Endothelial cell (in vitro differentiated cells): Measurements from ENCODE around the gene SAP30L. TPM values are rescaled to one million over a fixed set of nuclear protein-coding genes. Genes with fewer than 3 reads are reported as not detected.

Source experiments
- DNase-seq: peaks from one replicate; pipeline ENCODE4 v3.0.0; 2021; ENCODE audit warnings: low spot score
- H3K27ac Mint-ChIP-seq: one replicate; pipeline ENCODE4 v1.8.0; 2021; ENCODE audit warnings: mixed read lengths, inconsistent platforms; ENCODE audit not compliant: unreplicated experiment
- H3K27me3 Mint-ChIP-seq: one replicate; pipeline ENCODE4 v1.8.0; 2021; ENCODE audit warnings: mild to moderate bottlenecking, moderate library complexity, mixed read lengths, inconsistent platforms; ENCODE audit not compliant: unreplicated experiment
- H3K36me3 Mint-ChIP-seq: one replicate; pipeline ENCODE4 v1.8.0; 2021; ENCODE audit warnings: mild to moderate bottlenecking, low read depth, mixed read lengths, inconsistent platforms; ENCODE audit not compliant: unreplicated experiment
- H3K4me1 Mint-ChIP-seq: one replicate; pipeline ENCODE4 v1.8.0; 2021; ENCODE audit warnings: mild to moderate bottlenecking, mixed read lengths, inconsistent platforms; ENCODE audit not compliant: unreplicated experiment
- H3K4me3 Mint-ChIP-seq: one replicate; pipeline ENCODE4 v1.8.0; 2021; ENCODE audit warnings: mild to moderate bottlenecking, mixed read lengths, inconsistent platforms; ENCODE audit not compliant: unreplicated experiment
- H3K9me3 Mint-ChIP-seq: one replicate; pipeline ENCODE4 v1.8.0; 2021; ENCODE audit warnings: mixed read lengths, inconsistent platforms; ENCODE audit not compliant: unreplicated experiment
- total RNA-seq: library from RNA; stranded (reverse); fragmentation: NEBNext Ultra II Directional; extraction: Animal tissue kit (Norgen Biotek cat#: 25700); gene quantifications from one replicate; pipeline ENCODE4 v1.2.1, GENCODE V29; 2021; ENCODE audit not compliant: unreplicated experiment
- TF ChIP-seq, protein P1 (sequence below): fragments of 200-600 bp; sonication (generic); IDR thresholded peaks from one replicate; pipeline ENCODE4 v1.5.0; 2021; ENCODE audit warnings: antibody characterized with exemption; ENCODE audit not compliant: unreplicated experiment

The SAP30L gene
- total RNA-seq, 1 donor from 2014 or later, result 40.8 TPM

DNA sequence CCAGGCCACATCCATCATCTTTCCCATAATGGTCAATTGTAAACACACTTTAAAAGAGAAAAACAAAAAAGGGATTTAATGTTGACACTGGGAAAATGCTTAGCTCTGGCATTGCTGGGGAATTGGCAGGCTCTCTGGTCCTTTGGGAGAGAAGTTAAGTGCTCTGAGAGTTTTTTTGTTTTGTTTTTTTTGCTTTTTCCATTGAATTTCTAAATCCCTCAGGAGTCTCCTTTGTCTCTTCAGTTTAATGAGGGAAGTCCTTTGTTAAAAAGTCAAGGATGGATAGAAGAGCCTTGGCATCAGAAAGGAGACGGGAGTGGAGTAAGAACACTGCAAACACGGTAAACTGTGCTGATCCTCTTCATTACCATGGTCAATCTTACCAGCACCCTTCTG lies 39.3 kb downstream of the SAP30L start:
- peaks cover 20% of the 10 kb centered on the region for H3K4me1 Mint-ChIP-seq
- peaks cover 26% of the 10 kb centered on the region for H3K27me3 Mint-ChIP-seq
- no peak for DNase-seq
- H3K4me3 Mint-ChIP-seq, result no peak overlapping the region
- H3K9me3 Mint-ChIP-seq, result no peaks in the 10 kb centered on the region
- no peaks in the 10 kb centered on the region for H3K36me3 Mint-ChIP-seq
- H3K27ac Mint-ChIP-seq, result no peak overlapping the region
- TF ChIP-seq, protein P1, sequence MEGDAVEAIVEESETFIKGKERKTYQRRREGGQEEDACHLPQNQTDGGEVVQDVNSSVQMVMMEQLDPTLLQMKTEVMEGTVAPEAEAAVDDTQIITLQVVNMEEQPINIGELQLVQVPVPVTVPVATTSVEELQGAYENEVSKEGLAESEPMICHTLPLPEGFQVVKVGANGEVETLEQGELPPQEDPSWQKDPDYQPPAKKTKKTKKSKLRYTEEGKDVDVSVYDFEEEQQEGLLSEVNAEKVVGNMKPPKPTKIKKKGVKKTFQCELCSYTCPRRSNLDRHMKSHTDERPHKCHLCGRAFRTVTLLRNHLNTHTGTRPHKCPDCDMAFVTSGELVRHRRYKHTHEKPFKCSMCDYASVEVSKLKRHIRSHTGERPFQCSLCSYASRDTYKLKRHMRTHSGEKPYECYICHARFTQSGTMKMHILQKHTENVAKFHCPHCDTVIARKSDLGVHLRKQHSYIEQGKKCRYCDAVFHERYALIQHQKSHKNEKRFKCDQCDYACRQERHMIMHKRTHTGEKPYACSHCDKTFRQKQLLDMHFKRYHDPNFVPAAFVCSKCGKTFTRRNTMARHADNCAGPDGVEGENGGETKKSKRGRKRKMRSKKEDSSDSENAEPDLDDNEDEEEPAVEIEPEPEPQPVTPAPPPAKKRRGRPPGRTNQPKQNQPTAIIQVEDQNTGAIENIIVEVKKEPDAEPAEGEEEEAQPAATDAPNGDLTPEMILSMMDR, result no peak

DNA sequence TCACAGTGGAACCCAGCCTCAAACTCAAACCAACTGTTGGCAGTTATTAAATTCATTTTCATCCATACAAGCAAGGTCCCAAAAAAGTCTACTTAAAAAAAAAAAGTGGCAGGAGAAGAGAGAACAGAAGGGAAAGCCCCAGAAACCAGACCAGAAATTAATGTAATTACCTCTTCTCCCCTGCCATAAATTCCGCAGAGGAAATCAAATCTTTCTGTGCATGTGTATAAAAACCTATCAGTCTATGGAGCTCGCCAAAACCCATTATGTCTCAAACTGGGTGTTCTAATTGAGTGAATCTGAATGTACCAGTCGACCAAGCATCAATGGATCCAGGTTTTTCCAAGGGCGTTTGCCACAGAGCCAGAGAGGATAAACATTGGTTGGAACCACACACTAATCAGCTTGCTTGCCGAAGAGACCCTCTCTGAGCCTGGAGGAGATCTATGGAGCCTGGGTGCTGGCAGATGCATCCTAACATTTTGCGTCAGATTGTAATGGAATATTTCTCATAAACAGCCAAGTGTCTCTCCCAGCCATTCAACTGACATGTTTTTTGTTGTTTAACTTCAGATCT lies 40.1 kb downstream of the SAP30L start:
- Mint-ChIP-seq H3K27me3 (peaks cover 25% of the 10 kb centered on the region), H3K4me3 (no peak overlapping the region), H3K27ac (no peak overlapping the region), H3K9me3 (no peaks in the 10 kb centered on the region), H3K4me1 (peaks cover 20% of the 10 kb centered on the region), H3K36me3 (no peaks in the 10 kb centered on the region)
- TF ChIP-seq, protein P1, result no peak
- no peak for DNase-seq

DNA sequence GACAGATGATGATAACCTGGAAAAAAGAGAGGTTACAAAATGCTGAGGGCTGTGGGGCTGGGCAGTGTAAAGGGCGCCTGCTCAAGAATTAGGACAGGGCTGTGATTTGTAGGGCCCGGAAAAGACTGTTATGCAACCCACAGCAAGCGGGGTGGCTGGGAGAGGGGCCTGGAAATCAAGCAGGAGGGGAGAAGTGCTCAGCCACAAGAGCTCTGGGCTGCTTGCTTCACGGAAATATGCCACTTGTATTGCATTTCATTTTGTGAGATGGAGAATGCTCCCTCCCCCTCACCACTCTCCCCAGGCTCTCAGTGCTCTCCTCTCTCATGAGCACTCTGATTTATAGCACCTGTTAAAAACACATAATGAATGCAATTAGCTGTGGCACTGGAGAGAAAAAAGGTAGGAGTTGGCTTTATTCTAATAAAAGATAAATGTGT lies 40.6 kb downstream of the SAP30L start:
- no peak overlapping the region for H3K4me3 Mint-ChIP-seq
- no peak overlapping the region for H3K27ac Mint-ChIP-seq
- no peaks in the 10 kb centered on the region for H3K36me3 Mint-ChIP-seq
- H3K4me1 Mint-ChIP-seq, result peaks cover 20% of the 10 kb centered on the region
- no peak for DNase-seq
- TF ChIP-seq, protein P1, result no peak
- H3K9me3 Mint-ChIP-seq, result no peaks in the 10 kb centered on the region
- peaks cover 25% of the 10 kb centered on the region for H3K27me3 Mint-ChIP-seq

DNA sequence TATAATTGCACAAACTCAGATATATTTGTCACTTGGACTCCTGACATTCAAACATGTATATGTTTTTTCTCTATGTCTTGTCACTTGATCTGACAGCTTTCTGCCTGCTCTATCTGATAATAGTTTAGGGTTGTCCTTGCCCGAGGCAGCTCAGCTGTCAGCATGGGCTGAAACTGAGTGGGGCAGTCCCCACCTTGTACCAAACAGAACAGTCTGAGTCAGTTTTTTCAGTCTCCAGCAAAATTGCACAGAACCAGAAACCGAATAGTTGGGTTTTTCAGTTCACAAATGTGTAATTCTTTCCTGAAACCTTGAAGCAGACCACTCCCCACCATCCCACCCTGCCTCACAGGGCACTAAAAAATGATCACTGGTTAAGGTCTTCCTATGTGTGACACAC lies 41.7 kb downstream of the SAP30L start:
- peaks cover 21% of the 10 kb centered on the region for H3K27me3 Mint-ChIP-seq
- peaks cover 20% of the 10 kb centered on the region for H3K4me1 Mint-ChIP-seq

DNA sequence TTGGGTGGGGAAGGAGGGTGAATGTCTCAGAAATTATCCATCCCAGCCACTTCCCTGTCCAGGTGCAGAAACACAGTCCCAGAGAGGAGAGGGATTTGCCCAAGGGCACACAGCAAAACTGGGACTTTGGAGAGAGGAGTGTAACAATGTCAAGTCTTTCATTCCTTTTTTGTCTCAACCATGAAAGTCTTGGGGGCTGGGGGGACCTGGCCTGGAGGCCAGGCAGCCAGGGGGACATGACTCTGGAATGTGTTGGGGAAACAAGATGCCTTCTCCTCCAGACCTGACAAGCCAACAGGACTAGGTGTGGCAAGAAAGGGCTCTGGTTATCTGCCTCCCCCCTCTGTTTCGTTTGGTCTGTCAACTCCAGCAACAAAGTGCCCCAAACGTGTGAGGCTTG lies 46.1 kb downstream of the SAP30L start:
- Mint-ChIP-seq H3K4me3 (no peak overlapping the region), H3K36me3 (no peaks in the 10 kb centered on the region), H3K27me3 (no peaks in the 10 kb centered on the region), H3K27ac (no peak overlapping the region), H3K9me3 (no peaks in the 10 kb centered on the region), H3K4me1 (peaks cover 5% of the 10 kb centered on the region)
- DNase-seq, result no peak
- TF ChIP-seq, protein P1, result no peak

More for the DNA sequence above, 41.7 kb downstream of the SAP30L start:
- Mint-ChIP-seq H3K36me3 (no peaks in the 10 kb centered on the region), H3K9me3 (no peaks in the 10 kb centered on the region), H3K27ac (no peak overlapping the region), H3K4me3 (no peak overlapping the region)
- TF ChIP-seq, protein P1, result no peak
- no peak for DNase-seq
